ENCODE data around the gene FFAR3. TPM values are rescaled to one million over a fixed set of nuclear protein-coding genes. Genes with fewer than 3 reads are reported as not detected.

Gene FFAR3
- total and polyA plus RNA-seq, 2 of the 13 experiments (the other 11 are each of a cell fraction or from before 2014, with no cell fraction given) = not detected

- TF ChIP-seq ZC3H13 (CRISPR knock-in tag; IDR thresholded peaks at IDR 0.05) (no peak), WIZ (CRISPR knock-in tag; IDR thresholded peaks at IDR 0.05) (no peak), RARA (CRISPR knock-in tag; IDR thresholded peaks at IDR 0.05) (peak; percentile 82)
These were observed 31.1 kb downstream of the FFAR3 start (continued) for GRCh38 chr19:35389192-35389861.

- H3K9me3 ChIP-seq (ENCODE audit: low read length) = no peaks in the 10 kb centered on the region
- no peak overlapping the region for H3K27ac ChIP-seq (ENCODE audit: extremely low read length, insufficient read depth, low read length)
- no peaks in the 10 kb centered on the region for H4K20me1 ChIP-seq (ENCODE audit: insufficient read depth, low read length)
- peaks cover 75% of the 10 kb centered on the region for H3K4me1 ChIP-seq (ENCODE audit: insufficient read depth, low read length)
- POLR2A ChIA-PET = no interaction called here
- H3K9ac ChIP-seq (ENCODE audit: insufficient read depth, low read depth, low read length) = no peak overlapping the region
- CTCF ChIA-PET (ENCODE audit: low intra/inter-chr PET ratio, low total read pairs) = no interaction called here
- intact Hi-C loops (cut with micrococcal nuclease; ENCODE audit: unreplicated experiment) = no loop called here
- 98% methylated on average over 5 of the region's 5 CpGs for WGBS (ENCODE audit: low lambda C conversion rate)
- H3K4me2 ChIP-seq (ENCODE audit: low read depth, low read length) = no peak overlapping the region
- no peak overlapping the region for H3K4me3 ChIP-seq (replicated peaks in 1 of 3; ENCODE audit: insufficient read depth in 1 of 3, low read depth in 2 of 3, low read length in 3 of 3)
- no peak overlapping the region for H2AFZ ChIP-seq (ENCODE audit: low read length)
- in situ Hi-C loops (cut with HindIII; ENCODE audit: extremely low pct_ligation_motif_present, low pct_unique_long_range_greater_than_20kb) = no loop called here
- FAIRE-seq = peak; percentile 42
- H3K79me2 ChIP-seq (ENCODE audit: insufficient read depth, low read length) = no peaks in the 10 kb centered on the region
- no peak for DNase-seq (ENCODE audit: low spot score)
- ATAC-seq = no peak
- no TSS peak for BruUV-seq (replicated peaks)
- H3K36me3 ChIP-seq (replicated peaks in 1 of 2; ENCODE audit: control insufficient read depth in 1 of 2, insufficient read depth in 2 of 2, low read length in 2 of 2) = no peaks in the 10 kb centered on the region
- H3K27me3 ChIP-seq (ENCODE audit: control insufficient read depth in 1 of 2, insufficient read depth in 2 of 2, low read length in 2 of 2) = no peaks in the 10 kb centered on the region
- TF ChIP-seq MAF1 (CRISPR knock-in tag; IDR thresholded peaks at IDR 0.05; ENCODE audit: borderline replicate concordance) (no peak), NFRKB (IDR thresholded peaks at IDR 0.05) (0 out of 2 replicates have a peak, but pooled peaks have one; percentile 50), ZNF407 (CRISPR knock-in tag; IDR thresholded peaks at IDR 0.05; ENCODE audit: not compliant biosample characterization) (no peak), DDIT3 (CRISPR knock-in tag; IDR thresholded peaks at IDR 0.05) (no peak), NFATC3 (CRISPR knock-in tag; IDR thresholded peaks at IDR 0.05) (no peak), GATAD1 (CRISPR knock-in tag; IDR thresholded peaks at IDR 0.05) (no peak), ZSCAN9 (CRISPR knock-in tag; IDR thresholded peaks at IDR 0.05; ENCODE audit: borderline replicate concordance) (no peak)
These were observed 34.8 kb downstream of the FFAR3 start for GRCh38 chr19:35392742-35393715.
